ENCODE measurements around the gene ACIN1. TPM values are rescaled to one million over a fixed set of nuclear protein-coding genes. Genes with fewer than 3 reads are reported as not detected.

The ACIN1 gene
- total and polyA plus RNA-seq, 2 of the 13 experiments (the other 11 are each of a cell fraction or from before 2014, with no cell fraction given) = 165 to 183 TPM

- peak; percentile 18; the same call in 1 of the 2 replicates for TF ChIP-seq HDAC6 (IDR thresholded peaks at IDR 0.05; ENCODE audit: low read depth, low read length)
- TF ChIP-seq ZNF749 (CRISPR knock-in tag; IDR thresholded peaks at IDR 0.05; ENCODE audit: borderline replicate concordance) = no peak
- TF ChIP-seq HIC2 (CRISPR knock-in tag; IDR thresholded peaks at IDR 0.05; ENCODE audit: low read depth) = 0 out of 2 replicates have a peak, but pooled peaks have one; percentile 25
- TF ChIP-seq GMEB1 (CRISPR knock-in tag; IDR thresholded peaks at IDR 0.05; ENCODE audit: borderline replicate concordance) = no peak
- TF ChIP-seq THAP8 (CRISPR knock-in tag; IDR thresholded peaks at IDR 0.05; ENCODE audit: borderline replicate concordance) = 0 out of 2 replicates have a peak, but pooled peaks have one; percentile 3
- TF ChIP-seq AGO1 (IDR thresholded peaks at IDR 0.05; ENCODE audit: low read depth, low read length, poor library complexity, severe bottlenecking) = no peak
- 0 out of 2 replicates have a peak, but pooled peaks have one; percentile 12 for TF ChIP-seq RELA (CRISPR knock-in tag; IDR thresholded peaks at IDR 0.05)
- no peak for TF ChIP-seq STAT5B (CRISPR knock-in tag; IDR thresholded peaks at IDR 0.05)
- no peak for TF ChIP-seq CHD4 (IDR thresholded peaks at IDR 0.05; ENCODE audit: borderline replicate concordance, low read length)
- peak; percentile 35; the same call in 1 of the 2 replicates for TF ChIP-seq ZNF451 (CRISPR knock-in tag; IDR thresholded peaks at IDR 0.05)
- TF ChIP-seq ZFP41 (CRISPR knock-in tag; IDR thresholded peaks at IDR 0.05; ENCODE audit: borderline replicate concordance) = 0 out of 2 replicates have a peak, but pooled peaks have one; percentile 1
- peak; percentile 1; the same call in 1 of the 2 replicates for TF ChIP-seq SMARCE1 (IDR thresholded peaks at IDR 0.05; ENCODE audit: borderline replicate concordance)
- no peak for TF ChIP-seq CBFB (CRISPR knock-in tag; IDR thresholded peaks at IDR 0.05)
- no peak for TF ChIP-seq IKZF5 (CRISPR knock-in tag; IDR thresholded peaks at IDR 0.05)
- TF ChIP-seq ZNF142 (CRISPR knock-in tag; IDR thresholded peaks at IDR 0.05) = 0 out of 2 replicates have a peak, but pooled peaks have one; percentile 13
- no peak for TF ChIP-seq ZBTB3 (CRISPR knock-in tag; IDR thresholded peaks at IDR 0.05; ENCODE audit: borderline replicate concordance, low read depth)
Observed at GRCh38 chr14:23033801-23034497, 61.0 kb downstream of the ACIN1 start (continued).

Data from HepG2 (cell line).